Neural progenitor cell (in vitro differentiated cells): Measurements from ENCODE around the gene PDE6A. TPM values are rescaled to one million over a fixed set of nuclear protein-coding genes. Genes with fewer than 3 reads are reported as not detected.

Experiments
- DNase-seq: peaks from one replicate; pipeline ENCODE4 v3.0.0-alpha.2; 2016; ENCODE audit warnings: low spot score
- H2AFZ ChIP-seq: fragments of 200-600 bp; sonication (generic); replicated peaks from 2 replicates; pipeline ENCODE4 v1.6.1; 2016; ENCODE audit warnings: antibody characterized with exemption
- H3F3A ChIP-seq: fragments of 200-600 bp; sonication (generic); 2 replicates; pipeline ENCODE4 v1.6.1; 2016; ENCODE audit warnings: antibody characterized with exemption, low read depth
- H3K27ac ChIP-seq: fragments of 200-600 bp; sonication (generic); 2 replicates; pipeline ENCODE4 v1.5.1; 2016; ENCODE audit warnings: mild to moderate bottlenecking
- H3K27me3 ChIP-seq: fragments of 200-600 bp; sonication (generic); 2 replicates; pipeline ENCODE4 v1.6.1; 2016; ENCODE audit warnings: mild to moderate bottlenecking, moderate library complexity
- H3K36me3 ChIP-seq: fragments of 200-600 bp; sonication (generic); 2 replicates; pipeline ENCODE4 v1.5.1; 2016
- H3K4me1 ChIP-seq: fragments of 200-600 bp; sonication (generic); 2 replicates; pipeline ENCODE4 v1.6.1; 2016; ENCODE audit warnings: mixed run types
- H3K4me2 ChIP-seq: fragments of 200-600 bp; sonication (generic); 2 replicates; pipeline ENCODE4 v1.6.1; 2016
- H3K4me3 ChIP-seq: fragments of 200-600 bp; sonication (generic); 2 replicates; pipeline ENCODE4 v1.5.1; 2016
- H3K79me2 ChIP-seq: fragments of 200-600 bp; sonication (generic); 2 replicates; pipeline ENCODE4 v1.6.1; 2016; ENCODE audit warnings: low read depth
- H3K9ac ChIP-seq: fragments of 200-600 bp; sonication (generic); 2 replicates; pipeline ENCODE4 v1.6.1; 2016
- H3K9me3 ChIP-seq: fragments of 200-600 bp; sonication (generic); 2 replicates; pipeline ENCODE4 v1.5.1; 2016; ENCODE audit warnings: low read depth
- H4K20me1 ChIP-seq: fragments of 200-600 bp; sonication (generic); 2 replicates; pipeline ENCODE4 v1.6.1; 2016; ENCODE audit warnings: low read depth
- H3K27ac Mint-ChIP-seq: 3 replicates; pipeline ENCODE4 v1.8.0; 2021; ENCODE audit warnings: mixed read lengths
- H3K27me3 Mint-ChIP-seq: 2 replicates; pipeline ENCODE4 v1.8.0; 2022; ENCODE audit warnings: low read depth, mild to moderate bottlenecking, inconsistent platforms, moderate library complexity, mixed read lengths; ENCODE audit not compliant: insufficient read depth
- H3K36me3 Mint-ChIP-seq: 3 replicates; pipeline ENCODE4 v1.8.0; 2021; ENCODE audit warnings: mixed read lengths
- H3K4me1 Mint-ChIP-seq: 3 replicates; pipeline ENCODE4 v1.8.0; 2021; ENCODE audit warnings: mixed read lengths
- H3K4me3 Mint-ChIP-seq: 3 replicates; pipeline ENCODE4 v1.8.0; 2021; ENCODE audit warnings: mild to moderate bottlenecking, moderate library complexity, mixed read lengths
- H3K9me3 Mint-ChIP-seq: 3 replicates; pipeline ENCODE4 v1.8.0; 2020; ENCODE audit warnings: mixed read lengths
- CTCF ChIP-seq: fragments of 200-600 bp; sonication (generic); IDR thresholded peaks from 2 replicates; pipeline ENCODE4 v1.5.1; 2017; ENCODE audit warnings: antibody characterized with exemption, mild to moderate bottlenecking
- EZH2 ChIP-seq: fragments of 200-600 bp; sonication (generic); IDR thresholded peaks from 2 replicates; pipeline ENCODE4 v1.6.1; 2017; ENCODE audit warnings: antibody characterized with exemption, mild to moderate bottlenecking, moderate library complexity
- EZH2phosphoT487 ChIP-seq: fragments of 200-600 bp; sonication (generic); IDR thresholded peaks from 2 replicates; pipeline ENCODE4 v1.6.1; 2017; ENCODE audit warnings: antibody characterized with exemption
- total RNA-seq: library from RNA; depleted of rRNA; stranded (reverse); fragments of >200 nt; gene quantifications from 2 replicates; pipeline ENCODE4 v1.2.3, GENCODE V29; 2015; ENCODE audit warnings: low replicate concordance

The PDE6A gene
- total RNA-seq, 1 donor from 2014 or later: not detected

GRCh38 chr5:149865746-149866145 lies 78.8 kb downstream of the PDE6A start:
- Mint-ChIP-seq H3K36me3 (no peaks in the 10 kb centered on the region), H3K9me3 (peaks cover 4% of the 10 kb centered on the region), H3K4me3 (no peak overlapping the region), H3K4me1 (peaks cover 8% of the 10 kb centered on the region), H3K27ac (no peak overlapping the region), H3K27me3 (peaks cover 5% of the 10 kb centered on the region)
- Histone ChIP-seq H3K79me2 (no peaks in the 10 kb centered on the region), H3K4me3 (no peak overlapping the region), H3K9me3 (no peaks in the 10 kb centered on the region), H4K20me1 (no peaks in the 10 kb centered on the region), H3K4me2 (no peak overlapping the region), H3K27ac (no peak overlapping the region), H2AFZ (no peak overlapping the region), H3K27me3 (no peaks in the 10 kb centered on the region), H3F3A (no peaks in the 10 kb centered on the region), H3K9ac (no peak overlapping the region), H3K36me3 (no peaks in the 10 kb centered on the region), H3K4me1 (peaks cover 1% of the 10 kb centered on the region)
- no peak for DNase-seq
- TF ChIP-seq EZH2phosphoT487 (no peak), CTCF (no peak), EZH2 (no peak)

- Histone ChIP-seq H3K27ac (no peak overlapping the region), H3K4me2 (no peak overlapping the region), H3F3A (no peaks in the 10 kb centered on the region), H3K4me1 (peaks cover 3% of the 10 kb centered on the region), H2AFZ (no peak overlapping the region), H3K79me2 (no peaks in the 10 kb centered on the region), H3K9ac (no peak overlapping the region), H3K36me3 (no peaks in the 10 kb centered on the region), H3K27me3 (no peaks in the 10 kb centered on the region), H3K4me3 (no peak overlapping the region), H4K20me1 (no peaks in the 10 kb centered on the region), H3K9me3 (no peaks in the 10 kb centered on the region)
- TF ChIP-seq EZH2phosphoT487 (no peak), EZH2 (no peak), CTCF (no peak)
- H3K36me3 Mint-ChIP-seq: no peaks in the 10 kb centered on the region
- peaks cover 4% of the 10 kb centered on the region for H3K4me1 Mint-ChIP-seq
- H3K4me3 Mint-ChIP-seq: no peak overlapping the region
- H3K27ac Mint-ChIP-seq: no peak overlapping the region
- peaks cover 6% of the 10 kb centered on the region for H3K27me3 Mint-ChIP-seq
- no peak for DNase-seq
- peaks cover 4% of the 10 kb centered on the region for H3K9me3 Mint-ChIP-seq
Measured at GRCh38 chr5:149863830-149864229, 80.8 kb downstream of the PDE6A start.

- Histone ChIP-seq H3F3A (no peaks in the 10 kb centered on the region), H3K27me3 (no peaks in the 10 kb centered on the region), H3K27ac (no peak overlapping the region), H3K4me2 (no peak overlapping the region), H3K79me2 (no peaks in the 10 kb centered on the region), H3K9ac (no peak overlapping the region), H3K36me3 (no peaks in the 10 kb centered on the region), H3K4me3 (no peak overlapping the region), H4K20me1 (no peaks in the 10 kb centered on the region), H3K4me1 (peaks cover 3% of the 10 kb centered on the region), H3K9me3 (no peaks in the 10 kb centered on the region), H2AFZ (no peak overlapping the region)
- Mint-ChIP-seq H3K27ac (peak overlapping the region; percentile 57), H3K36me3 (no peaks in the 10 kb centered on the region), H3K4me1 (peaks cover 4% of the 10 kb centered on the region), H3K9me3 (peaks cover 4% of the 10 kb centered on the region), H3K4me3 (no peak overlapping the region), H3K27me3 (peaks cover 6% of the 10 kb centered on the region)
- no peak for TF ChIP-seq EZH2
- TF ChIP-seq CTCF: no peak
- no peak for TF ChIP-seq EZH2phosphoT487
- DNase-seq: no peak
Measured at GRCh38 chr5:149863176-149863575, 81.4 kb downstream of the PDE6A start.
